ENCODE data around the gene ZDHHC17.
A peak's percentile ranks its signal among the peaks of the same experiment; 100 is the strongest.
"Not testable (repeated sequence)": the region's sequence is repeated elsewhere in the genome, so short reads cannot be mapped to it uniquely, and the experiment has no call there.

Gene ZDHHC17

GRCh38 chr12:76764856-76765255 is 941 bp downstream of the ZDHHC17 start:
- peak; percentile 33 to 36 for DNase-seq (ENCODE audit: low read depth in 2 of 2)
- peak overlapping the region; percentile 81 to 95 for H3K4me3 ChIP-seq (replicated peaks in 1 of 2; ENCODE audit: low read depth in 2 of 2, low read length in 2 of 2)
- TF ChIP-seq CTCF (IDR thresholded peaks at IDR 0.05; ENCODE audit: low read depth, low read length) = no peak

GRCh38 chr12:76765598-76765997 is 1.7 kb downstream of the ZDHHC17 start:
- H3K4me3 ChIP-seq (replicated peaks in 1 of 2; ENCODE audit: low read depth in 2 of 2, low read length in 2 of 2) = peak overlapping the region in 1 of 2 donors; percentile 95
- DNase-seq (ENCODE audit: low read depth in 2 of 2) = no peak
- TF ChIP-seq CTCF (IDR thresholded peaks at IDR 0.05; ENCODE audit: low read depth, low read length) = no peak

GRCh38 chr12:76766161-76766560 is 2.2 kb downstream of the ZDHHC17 start:
- no peak for DNase-seq (ENCODE audit: low read depth in 2 of 2)
- TF ChIP-seq CTCF (IDR thresholded peaks at IDR 0.05; ENCODE audit: low read depth, low read length) = no peak
- H3K4me3 ChIP-seq (replicated peaks in 1 of 2; ENCODE audit: low read depth in 2 of 2, low read length in 2 of 2) = no peak overlapping the region

- TF ChIP-seq CTCF (IDR thresholded peaks at IDR 0.05; ENCODE audit: low read depth, low read length) = no peak
- peak in 1 of 2 donors; percentile 35 for DNase-seq (ENCODE audit: low read depth in 2 of 2)
- H3K4me3 ChIP-seq (replicated peaks in 1 of 2; ENCODE audit: low read depth in 2 of 2, low read length in 2 of 2) = no peak overlapping the region
These were observed 4.7 kb downstream of the ZDHHC17 start for GRCh38 chr12:76768576-76768975.

- no peak for TF ChIP-seq CTCF (IDR thresholded peaks at IDR 0.05; ENCODE audit: low read depth, low read length)
- H3K4me3 ChIP-seq (replicated peaks in 1 of 2; ENCODE audit: low read depth in 2 of 2, low read length in 2 of 2) = no peak overlapping the region
- DNase-seq (ENCODE audit: low read depth in 2 of 2) = no peak
These were observed 13.9 kb downstream of the ZDHHC17 start for GRCh38 chr12:76777765-76778216.

- DNase-seq (ENCODE audit: low read depth in 2 of 2) = no peak
- H3K4me3 ChIP-seq (replicated peaks in 1 of 2; ENCODE audit: low read depth in 2 of 2, low read length in 2 of 2) = no peak overlapping the region
- TF ChIP-seq CTCF (IDR thresholded peaks at IDR 0.05; ENCODE audit: low read depth, low read length) = no peak
These were observed 14.4 kb downstream of the ZDHHC17 start for GRCh38 chr12:76778364-76778763.

- not testable (repeated sequence) for H3K4me3 ChIP-seq (replicated peaks in 1 of 2; ENCODE audit: low read depth in 2 of 2, low read length in 2 of 2)
These were observed 15.4 kb downstream of the ZDHHC17 start for GRCh38 chr12:76779310-76779709.

More at GRCh38 chr12:76779310-76779709, 15.4 kb downstream of the ZDHHC17 start:
- DNase-seq (ENCODE audit: low read depth in 2 of 2) = not testable (repeated sequence)
